Endometrial microvascular endothelial cells (primary cell): ENCODE results near the gene MKS1. TPM values are rescaled to one million over a fixed set of nuclear protein-coding genes. Genes with fewer than 3 reads are reported as not detected.

Experiments
- in situ Hi-C: cut with HindIII; loops from 2 replicates; pipeline ENCODE4 v1.10.0; 2017; ENCODE audit warnings: low sequenced_read_pairs, low pct_unique_long_range_greater_than_20kb; ENCODE audit errors: inconsistent ontology term
- total RNA-seq: library from RNA; depleted of rRNA; stranded (reverse); fragments of >200 nt; gene quantifications from one replicate; pipeline ENCODE4 v1.2.3, GENCODE V29; 2015; ENCODE audit errors: inconsistent ontology term

The MKS1 gene
- total RNA-seq, 1 donor from 2014 or later, result 15.9 TPM

DNA sequence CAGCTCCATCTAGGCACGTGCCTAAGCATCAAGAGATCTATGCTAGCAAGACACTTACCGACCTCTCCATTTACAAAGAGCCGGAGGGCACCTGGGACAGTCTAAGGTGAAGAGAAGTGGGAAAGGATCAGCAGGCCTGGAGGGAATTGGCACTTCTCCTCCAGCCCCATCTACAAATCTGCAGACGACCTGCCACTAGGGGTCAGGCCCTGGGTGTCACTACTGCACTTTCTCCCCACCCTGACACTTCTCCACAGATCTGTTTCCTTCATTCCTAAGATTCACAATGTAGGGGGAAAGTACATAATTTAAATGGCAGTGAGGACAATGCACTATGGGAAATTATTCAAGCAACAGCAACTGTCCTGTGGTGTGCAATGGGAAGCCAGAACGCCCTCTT lies 8.1 kb downstream of the MKS1 start:
- in situ Hi-C loops, result no loop called here

DNA sequence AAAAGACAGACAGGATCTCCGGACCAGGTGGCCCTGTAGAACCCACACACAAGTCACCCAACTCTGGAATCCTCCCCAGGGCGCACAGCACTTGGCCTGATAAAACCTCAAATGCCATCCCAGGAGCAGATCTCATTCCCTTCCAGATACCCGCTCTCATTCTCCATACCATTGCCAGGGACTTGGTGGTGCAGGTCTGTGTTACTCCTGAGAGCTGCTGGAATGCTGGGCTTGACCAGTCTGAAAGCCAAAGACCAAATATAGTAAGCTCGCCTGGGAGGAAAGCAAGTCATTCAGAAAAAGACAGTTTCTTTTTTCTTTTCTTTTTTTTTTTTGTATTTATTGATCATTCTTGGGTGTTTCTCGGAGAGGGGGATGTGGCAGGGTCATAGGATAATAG lies 10.7 kb downstream of the MKS1 start:
- in situ Hi-C loops, result no loop called here

GRCh38 chr17:58207451-58207850 lies 11.6 kb downstream of the MKS1 start:
- in situ Hi-C loops, result no loop called here

DNA sequence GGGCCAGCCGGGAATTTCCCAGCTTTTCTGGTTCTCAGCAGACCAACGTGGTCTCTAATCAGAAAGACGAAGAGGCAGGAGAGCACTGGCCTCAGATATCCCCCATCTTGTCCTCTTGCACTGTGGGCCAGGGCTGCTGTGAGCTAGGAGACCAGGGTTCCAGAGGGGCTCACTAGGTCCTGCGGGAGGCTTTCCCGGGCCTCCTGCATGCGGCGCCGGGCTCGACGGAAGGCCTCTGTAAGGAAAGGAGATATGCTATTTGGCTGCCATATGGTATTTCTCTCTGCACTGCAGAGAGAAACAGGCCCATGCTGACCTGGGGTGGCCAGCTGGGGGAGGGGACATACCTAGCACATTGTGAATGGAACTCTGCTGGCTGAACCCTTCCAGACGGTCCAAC lies 13.1 kb downstream of the MKS1 start:
- in situ Hi-C loops, result no loop called here

DNA sequence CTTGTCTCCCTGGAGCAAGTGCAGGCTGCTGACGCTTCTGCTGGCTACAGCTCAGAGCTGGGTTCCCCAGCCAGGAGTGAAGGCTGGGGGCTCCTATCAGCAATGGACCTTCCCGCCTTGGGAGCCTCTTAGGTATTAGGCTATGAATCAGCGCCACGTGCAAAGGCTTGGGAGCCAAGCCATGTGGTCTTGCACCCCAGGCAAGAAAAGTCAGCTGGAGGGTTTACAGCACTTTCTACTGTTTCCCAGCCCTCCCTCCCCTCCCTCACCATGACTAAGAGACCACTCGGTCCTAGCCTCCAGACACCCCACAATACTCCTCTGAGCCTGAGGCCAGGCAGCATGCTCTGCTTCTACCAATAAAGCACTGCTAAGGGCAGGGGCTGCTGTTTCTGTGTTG lies 14.3 kb downstream of the MKS1 start:
- in situ Hi-C loops, result no loop called here

- in situ Hi-C loops, result no loop called here
These were observed 16.2 kb downstream of the MKS1 start for GRCh38 chr17:58202859-58203258.

DNA sequence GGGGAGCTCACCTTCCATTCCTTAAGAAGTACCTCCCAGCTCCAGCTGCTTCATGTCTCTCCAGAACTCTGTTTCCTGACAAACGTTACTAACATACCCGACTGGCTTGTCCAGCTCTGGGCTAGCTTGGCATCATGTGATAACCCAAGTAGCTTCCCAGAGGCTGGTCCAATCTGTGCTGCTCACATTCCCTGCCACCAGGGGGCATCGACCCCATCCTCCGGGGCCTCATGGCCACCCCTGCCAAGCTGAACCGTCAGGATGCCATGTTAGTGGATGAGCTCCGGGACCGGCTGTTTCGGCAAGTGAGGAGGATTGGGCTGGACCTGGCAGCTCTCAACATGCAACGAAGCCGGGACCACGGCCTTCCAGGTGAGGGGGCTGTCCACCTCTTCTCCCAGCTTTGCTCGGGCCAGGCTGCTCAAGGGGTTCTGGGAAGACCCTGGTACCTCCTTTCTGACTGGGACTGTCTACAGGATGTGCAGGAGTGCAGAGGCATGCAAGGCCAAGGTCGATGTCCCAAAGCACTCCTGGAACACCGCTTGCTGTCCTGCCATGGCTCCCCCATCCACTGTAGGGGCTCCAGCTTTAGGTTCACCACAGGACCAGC lies 18.9 kb downstream of the MKS1 start:
- in situ Hi-C loops, result no loop called here

GRCh38 chr17:58196610-58197009 lies 22.4 kb downstream of the MKS1 start:
- in situ Hi-C loops, result no loop called here

GRCh38 chr17:58195518-58196123 lies 23.4 kb downstream of the MKS1 start:
- in situ Hi-C loops, result no loop called here

GRCh38 chr17:58193641-58194255 lies 25.3 kb downstream of the MKS1 start:
- in situ Hi-C loops, result no loop called here

DNA sequence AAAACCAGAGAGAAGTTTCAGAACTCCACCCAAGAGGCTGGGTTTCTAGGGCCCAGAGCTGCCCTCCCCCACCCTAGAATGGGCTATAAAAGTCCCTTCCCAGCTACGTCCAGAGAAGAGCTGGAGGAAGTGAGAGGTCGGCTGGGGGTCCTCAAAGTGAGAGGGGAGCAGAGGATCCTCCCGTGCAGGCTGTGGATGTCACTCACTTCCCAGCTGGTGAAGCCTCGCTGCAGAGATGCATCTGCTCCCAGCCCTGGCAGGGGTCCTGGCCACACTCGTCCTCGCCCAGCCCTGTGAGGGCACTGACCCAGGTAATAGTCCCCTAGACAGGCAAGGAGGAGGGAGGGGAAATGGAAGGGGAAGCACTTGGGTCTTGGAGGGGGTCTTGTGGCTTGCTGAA lies 26.4 kb downstream of the MKS1 start, which contains the start of gene EPX:
Gene EPX (plus strand): TSS at position 115 of the 400 bp plus-strand sequence. CDS start 121 bp downstream, at position 236.
- in situ Hi-C loops, result no loop called here

DNA sequence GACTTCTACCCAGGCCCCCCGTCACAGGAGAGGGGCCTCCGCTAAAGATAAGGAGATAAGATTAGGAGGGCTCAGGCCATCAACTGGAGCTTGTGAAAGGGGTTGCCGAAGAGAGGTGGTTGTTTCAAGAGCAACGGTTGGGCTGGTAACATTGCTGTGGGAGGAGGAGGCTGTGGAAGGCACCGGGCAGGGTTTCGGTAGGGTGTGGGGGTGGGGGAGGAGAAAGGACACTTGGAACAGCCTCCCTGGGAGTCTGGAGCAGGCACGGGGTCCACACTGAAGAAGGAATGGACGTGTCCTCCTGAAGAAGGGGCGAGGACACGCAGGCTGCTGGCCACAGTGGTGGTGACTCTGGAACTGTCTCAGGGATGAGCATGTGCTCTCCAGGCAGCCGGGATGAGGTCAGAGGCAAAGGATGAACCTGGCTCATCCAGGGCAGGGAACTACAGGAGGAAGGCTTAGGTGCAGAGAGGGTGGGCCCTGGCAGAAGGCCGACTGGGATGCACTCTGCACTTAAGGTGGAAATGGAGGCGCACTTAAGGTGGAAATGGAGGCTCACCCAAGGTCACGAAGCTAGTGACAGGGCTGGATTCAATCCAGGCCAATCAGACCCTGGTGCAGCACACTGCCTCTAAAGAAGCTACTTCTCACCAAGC lies 27.7 kb downstream of the MKS1 start:
- in situ Hi-C loops, result no loop called here

DNA sequence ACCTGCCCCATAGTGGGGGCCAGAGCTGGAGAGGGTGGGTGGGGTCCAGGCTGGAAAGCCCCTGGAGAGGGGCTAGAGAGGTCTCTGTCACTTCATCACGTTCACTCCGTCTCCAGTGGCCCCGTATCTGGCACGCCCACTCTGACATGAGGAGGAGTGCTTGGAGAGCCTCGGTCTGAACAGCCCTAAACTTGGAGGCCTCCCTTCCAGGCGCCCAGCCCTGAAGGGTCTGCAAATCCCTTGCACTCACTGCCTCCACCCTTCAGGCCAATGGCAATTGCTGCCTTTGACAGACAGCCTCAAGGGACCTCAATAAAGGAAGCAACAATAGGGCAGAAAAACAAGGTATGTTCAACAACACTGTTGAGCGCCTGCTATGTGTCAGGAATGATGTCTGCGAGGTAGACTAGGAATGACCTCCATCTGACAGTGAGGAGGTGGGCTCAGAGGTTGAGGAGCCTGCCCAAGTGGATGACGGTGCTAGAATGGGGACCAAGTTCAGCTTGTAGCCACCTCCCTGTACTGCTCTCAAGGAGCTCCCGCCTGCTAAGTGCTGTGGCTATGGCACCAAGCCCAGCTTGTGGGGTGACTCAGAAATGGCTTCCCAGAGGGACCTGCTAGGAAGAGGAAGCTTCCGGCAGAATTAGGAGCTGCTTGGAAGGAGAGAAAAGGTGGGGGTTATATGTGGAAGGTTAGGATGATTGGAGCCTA lies 29.5 kb downstream of the MKS1 start:
- in situ Hi-C loops, result no loop called here

DNA sequence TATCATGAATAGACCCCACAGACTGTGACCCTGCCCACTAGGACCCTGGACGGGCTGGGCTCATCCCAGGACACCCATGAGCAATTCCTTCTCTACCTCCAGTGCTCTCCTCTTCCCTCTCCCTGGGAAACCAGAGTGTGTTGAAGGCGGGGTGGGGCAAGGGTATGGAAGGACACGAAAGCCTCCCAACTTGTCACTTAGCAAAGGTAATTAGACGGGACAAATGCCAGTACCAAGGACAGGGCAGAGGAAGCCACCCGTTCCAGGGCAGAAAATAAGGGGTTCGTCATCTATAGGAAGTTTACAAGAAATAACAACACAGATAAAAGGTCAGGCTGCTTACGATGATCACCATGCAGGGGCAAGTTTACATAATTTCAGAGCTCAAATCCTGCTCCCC lies 31.4 kb downstream of the MKS1 start:
- in situ Hi-C loops, result no loop called here

- in situ Hi-C loops, result no loop called here
These were observed 32.0 kb downstream of the MKS1 start for GRCh38 chr17:58187063-58187462.

GRCh38 chr17:58186591-58186990 lies 32.5 kb downstream of the MKS1 start:
- in situ Hi-C loops, result no loop called here

DNA sequence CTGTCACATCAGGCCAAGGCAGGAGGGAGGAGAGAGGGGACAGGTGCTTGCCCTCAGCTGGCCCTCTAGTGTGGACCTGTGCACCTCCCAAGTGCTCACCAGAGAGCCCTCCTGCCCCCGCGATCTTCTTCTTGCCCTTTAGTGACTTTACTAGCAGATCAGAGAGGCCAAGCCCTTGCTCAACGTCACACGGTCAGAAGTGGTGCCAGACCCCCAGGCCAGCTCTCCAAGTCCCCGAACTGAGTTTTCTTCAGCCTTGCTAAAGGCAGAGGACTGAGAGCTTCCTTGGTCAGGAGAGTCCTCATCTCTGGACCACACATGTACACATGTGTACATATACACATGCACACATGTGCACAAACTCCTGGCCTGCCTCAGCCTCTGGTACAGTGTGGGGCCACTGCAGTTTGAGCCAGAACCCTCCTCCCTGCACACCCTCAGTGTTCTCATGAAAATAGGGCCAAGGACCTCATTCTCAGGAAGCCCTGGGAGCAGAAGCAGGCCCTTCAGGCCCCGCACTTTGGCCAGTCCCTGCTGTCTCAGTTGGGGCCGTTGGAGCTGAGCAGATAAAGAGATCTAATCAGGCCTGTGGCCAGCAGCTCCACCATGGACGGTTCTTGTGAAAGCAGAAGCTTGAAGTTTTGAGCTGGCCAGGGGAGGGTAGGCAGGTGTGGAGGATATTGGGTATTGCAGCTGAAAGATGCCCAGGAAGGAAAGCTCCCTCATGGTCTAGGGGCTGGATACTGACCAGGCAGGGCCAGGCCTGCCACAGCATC lies 33.9 kb downstream of the MKS1 start:
- in situ Hi-C loops, result no loop called here

DNA sequence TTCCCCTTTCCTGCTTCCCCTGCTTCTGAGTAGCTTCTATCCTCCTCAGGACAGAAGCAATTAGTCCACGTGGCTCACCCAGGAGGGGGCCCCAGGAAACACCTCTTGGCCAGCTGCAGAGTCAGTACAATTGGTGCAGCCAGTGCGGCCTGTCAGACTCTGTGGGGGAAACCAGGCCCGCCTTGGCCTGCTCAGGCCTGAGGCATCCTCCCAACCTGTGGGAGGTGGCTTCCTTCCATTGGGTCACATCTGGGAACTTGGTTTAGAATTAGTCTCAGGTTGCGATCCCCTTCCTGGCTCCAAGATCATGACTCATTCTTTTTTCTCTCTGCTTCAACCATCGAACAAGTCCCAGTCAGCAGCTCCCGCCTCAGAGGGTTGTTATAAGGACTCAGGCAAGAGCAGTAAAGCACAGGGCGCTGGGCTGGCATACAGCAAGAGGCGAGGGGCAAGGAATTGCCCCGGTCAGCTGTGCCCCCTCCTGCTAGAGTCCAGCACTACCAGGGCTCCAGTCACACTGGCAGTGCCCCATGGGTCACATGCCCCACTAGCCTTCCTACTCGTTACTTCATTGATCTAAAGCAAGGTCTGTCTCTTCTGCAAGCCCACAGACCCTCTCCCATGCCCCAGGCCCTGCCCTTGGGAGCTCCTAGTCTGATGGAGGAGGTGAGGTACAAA lies 34.6 kb downstream of the MKS1 start:
- in situ Hi-C loops, result no loop called here
